ENCODE measurements around the gene LECT2. TPM values are rescaled to one million over a fixed set of nuclear protein-coding genes. Genes with fewer than 3 reads are reported as not detected.

Gene LECT2
- total RNA-seq: not detected in 2 replicates

GRCh38 chr5:135954899-135955298, at the start of gene LECT2:
TSS of gene LECT2 (minus strand) at chr5:135954983. CDS start at chr5:135954833, 150 bp downstream.

Other genes starting within 250 kb of the LECT2 start
- gene SLC25A48, start 120.3 kb downstream of the LECT2 start, total RNA-seq: not detected in 2 replicates
- gene IL9, start 59.1 kb downstream of the LECT2 start, total RNA-seq: not detected in 2 replicates
- gene TGFBI, start 74.0 kb upstream of the LECT2 start, total RNA-seq: 606 and 842 TPM in 2 replicates
- 31.1 and 44.3 TPM in 2 replicates for gene SMAD5, start 177.9 kb upstream of the LECT2 start, total RNA-seq
- gene SMIM32, start 238.2 kb upstream of the LECT2 start, total RNA-seq: not detected in 2 replicates